Ascending aorta (tissue), 2 donors: Measurements from ENCODE around the gene APOBEC3A. TPM values are rescaled to one million over a fixed set of nuclear protein-coding genes. Genes with fewer than 3 reads are reported as not detected.

Experiments used
- DNase-seq, 2 donors: peaks; one replicate each; pipeline ENCODE4 v3.0.0-alpha.2; 2019; ENCODE audit warnings: low spot score in 2 of 2
- H3K27ac ChIP-seq, 2 donors: fragments of 200-600 bp; sonication (generic); one replicate each; pipeline ENCODE4 v1.5.1; 2016 to 2017; ENCODE audit warnings: mild to moderate bottlenecking in 1 of 2
- H3K27me3 ChIP-seq: fragments of 200-600 bp; sonication (generic); one replicate; pipeline ENCODE4 v1.5.1; 2017
- H3K36me3 ChIP-seq, 2 donors: fragments of 200-600 bp; sonication (generic); one replicate each; pipeline ENCODE4 v1.5.1; 2016
- H3K4me1 ChIP-seq, 2 donors: fragments of 200-600 bp; sonication (generic); one replicate each; pipeline ENCODE4 v1.5.1; 2016 to 2017; ENCODE audit warnings: mild to moderate bottlenecking in 1 of 2
- H3K4me3 ChIP-seq, 2 donors: fragments of 200-600 bp; sonication (generic); one replicate each; pipeline ENCODE4 v1.5.1; 2016 to 2017; ENCODE audit warnings: mild to moderate bottlenecking in 1 of 2
- H3K9me3 ChIP-seq, 2 donors: fragments of 200-600 bp; sonication (generic); one replicate each; pipeline ENCODE4 v1.5.1; 2016
- CTCF ChIP-seq, 3 experiments: fragments of 200-600 bp in 2 of 3; fragments of 450-650 bp in 1 of 3; sonication (generic) in 2 of 3; IDR thresholded peaks; one replicate each; pipeline ENCODE4 v1.5.1; 2016 to 2019; ENCODE audit warnings: antibody characterized with exemption in 3 of 3, mild to moderate bottlenecking in 1 of 3, moderate library complexity in 1 of 3
- intact Hi-C: fragments of 100-400 bp; cut with DNase I; formaldehyde crosslinking; loops from one replicate; pipeline ENCODE4 v1.15.1; 2023
- total RNA-seq: library from RNA; depleted of rRNA; stranded (reverse); fragments of >200 nt; gene quantifications from one replicate; pipeline ENCODE4 v1.1.0, GENCODE V29; 2016

APOBEC3A gene
- total RNA-seq, 1 donor from 2014 or later, result not detected

GRCh38 chr22:38930512-38930911 lies 26.9 kb upstream of the APOBEC3A start:
- Histone ChIP-seq H3K27ac (no peak overlapping the region), H3K4me3 (no peak overlapping the region), H3K9me3 (no peaks in the 10 kb centered on the region), H3K27me3 (no peaks in the 10 kb centered on the region), H3K4me1 (peaks cover under 1 to 4% of the 10 kb centered on the region in 2 donors), H3K36me3 (no peaks in the 10 kb centered on the region)
- TF ChIP-seq CTCF (IDR thresholded peaks at IDR 0.05), result no peak
- no peak for DNase-seq
- intact Hi-C loops, result no loop called here

- no peaks in the 10 kb centered on the region for H3K9me3 ChIP-seq
- no peak overlapping the region for H3K27ac ChIP-seq
- no peaks in the 10 kb centered on the region for H3K27me3 ChIP-seq
- H3K4me3 ChIP-seq, result no peak overlapping the region
- DNase-seq, result no peak
- H3K36me3 ChIP-seq, result no peaks in the 10 kb centered on the region
- H3K4me1 ChIP-seq, result no peaks in the 10 kb centered on the region
- intact Hi-C loops, result no loop called here
- TF ChIP-seq CTCF (IDR thresholded peaks at IDR 0.05), result no peak
Observed at GRCh38 chr22:38935023-38935422, 22.4 kb upstream of the APOBEC3A start.

DNA sequence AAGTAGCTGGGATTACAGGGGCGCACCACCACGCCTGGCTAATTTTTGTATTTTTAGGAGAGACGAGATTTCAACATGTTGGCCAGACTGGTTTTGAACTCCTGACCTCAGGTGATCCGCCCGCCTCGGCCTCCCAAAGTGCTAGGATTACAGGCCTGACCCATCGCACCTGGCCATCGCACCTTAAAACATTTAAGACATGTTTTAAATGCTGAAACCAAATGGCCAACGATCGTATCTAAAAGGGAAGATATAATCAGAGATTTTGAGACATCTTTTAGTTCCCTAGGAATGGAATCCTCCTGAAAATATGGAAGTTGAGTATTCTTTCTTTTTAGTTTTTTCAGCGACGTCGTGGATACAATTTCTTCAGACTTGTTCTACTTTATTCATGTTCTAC lies 21.8 kb upstream of the APOBEC3A start:
- TF ChIP-seq CTCF (IDR thresholded peaks at IDR 0.05), result no peak
- H3K27ac ChIP-seq, result no peak overlapping the region
- no peaks in the 10 kb centered on the region for H3K27me3 ChIP-seq
- H3K36me3 ChIP-seq, result no peaks in the 10 kb centered on the region
- H3K9me3 ChIP-seq, result no peaks in the 10 kb centered on the region
- no peak for DNase-seq
- H3K4me1 ChIP-seq, result no peaks in the 10 kb centered on the region
- intact Hi-C loops, result no loop called here
- H3K4me3 ChIP-seq, result no peak overlapping the region

- H3K4me3 ChIP-seq, result no peak overlapping the region
- H3K27ac ChIP-seq, result no peak overlapping the region
- H3K36me3 ChIP-seq, result no peaks in the 10 kb centered on the region
- TF ChIP-seq CTCF (IDR thresholded peaks at IDR 0.05), result no peak
- H3K4me1 ChIP-seq, result no peaks in the 10 kb centered on the region
- DNase-seq, result no peak
- no peaks in the 10 kb centered on the region for H3K9me3 ChIP-seq
- intact Hi-C loops, result no loop called here
- H3K27me3 ChIP-seq, result no peaks in the 10 kb centered on the region
Observed at GRCh38 chr22:38936562-38936961, 20.8 kb upstream of the APOBEC3A start.

GRCh38 chr22:38937036-38937435 lies 20.4 kb upstream of the APOBEC3A start:
- Histone ChIP-seq H3K27ac (no peak overlapping the region), H3K9me3 (no peaks in the 10 kb centered on the region), H3K27me3 (no peaks in the 10 kb centered on the region), H3K4me1 (no peaks in the 10 kb centered on the region), H3K4me3 (no peak overlapping the region), H3K36me3 (no peaks in the 10 kb centered on the region)
- no peak for DNase-seq
- TF ChIP-seq CTCF (IDR thresholded peaks at IDR 0.05), result no peak
- intact Hi-C loops, result no loop called here

- TF ChIP-seq CTCF (IDR thresholded peaks at IDR 0.05), result no peak
- Histone ChIP-seq H3K36me3 (no peaks in the 10 kb centered on the region), H3K27me3 (no peaks in the 10 kb centered on the region), H3K4me1 (no peaks in the 10 kb centered on the region), H3K27ac (no peak overlapping the region), H3K9me3 (no peaks in the 10 kb centered on the region), H3K4me3 (no peak overlapping the region)
- no peak for DNase-seq
- intact Hi-C loops, result no loop called here
Observed at GRCh38 chr22:38937541-38937940, 19.9 kb upstream of the APOBEC3A start.
